Measurements from ENCODE around the gene ZC3H8. TPM values are rescaled to one million over a fixed set of nuclear protein-coding genes. Genes with fewer than 3 reads are reported as not detected.
A peak's percentile ranks its signal among the peaks of the same experiment; 100 is the strongest.

Gene ZC3H8
- 10 to 100 TPM in 1 of 4 donors, 1 to 10 TPM in 3; 5.7 to 13.6 (median 8.0) TPM for total RNA-seq

- TF ChIP-seq POLR2A (IDR thresholded peaks at IDR 0.05): peak; percentile 91 to 92
- no peak for TF ChIP-seq CTCF (IDR thresholded peaks at IDR 0.05 in 4 of 5, conservative IDR thresholded peaks at IDR 0.05 in 1 of 5)
- intact Hi-C loops (cut with DNase I; ENCODE audit: low total_unique reads): loop anchor here (1.0 to 5.0 kb wide), 5 partner anchors 21 to 334 kb away; partner anchors contain the start of genes RGPD8, TMEM87B and ZC3H6
- Histone ChIP-seq H3K27ac (peak within 1 kb of the TSS; percentile 92 to 96 (median 92)), H3K9me3 (no peaks in the 10 kb centered on the region), H3K27me3 (no peaks in the 10 kb centered on the region), H3K4me1 (peaks cover 12 to 15% of the 10 kb centered on the region in 2 donors), H3K4me3 (peak within 1 kb of the TSS; percentile 84 to 92 (median 88)), H3K36me3 (no peaks in the 10 kb centered on the region)
- DNase-seq (peak; percentile 90 to 93), ATAC-seq (peak; percentile 94 to 96)
- in situ Hi-C loops (cut with MboI; ENCODE audit: low sequenced_read_pairs in 4 of 4): loop anchor here (10.0 to 25.0 kb wide), 6 partner anchors 183 to 1117 kb away; partner anchors contain the start of genes RGPD8 (in 2 of the 4), ANAPC1 (in 1 of the 4), CHCHD5 (in 1 of the 4) and MERTK (in 1 of the 4)
Observed at GRCh38 chr2:112254466-112255240, at the start of gene ZC3H8. Gene ZC3H8 (minus strand): TSS chr2:112255042. CDS start chr2:112254981, 61 bp downstream.

- DNase-seq (no peak), ATAC-seq (no peak)
- Histone ChIP-seq H3K4me1 (no peaks in the 10 kb centered on the region), H3K4me3 (no peak overlapping the region), H3K36me3 (peaks cover 0 to 25% of the 10 kb centered on the region in 2 donors), H3K9me3 (no peaks in the 10 kb centered on the region), H3K27ac (peak overlapping the region in 1 of 4 donors; percentile 14), H3K27me3 (no peaks in the 10 kb centered on the region)
- intact Hi-C loops (cut with DNase I; ENCODE audit: low total_unique reads): no loop called here
- in situ Hi-C loops (cut with MboI; ENCODE audit: low sequenced_read_pairs in 4 of 4): no loop called here
- TF ChIP-seq CTCF (IDR thresholded peaks at IDR 0.05 in 4 of 5, conservative IDR thresholded peaks at IDR 0.05 in 1 of 5) (no peak), POLR2A (IDR thresholded peaks at IDR 0.05) (no peak)
Observed at GRCh38 chr2:112304298-112304941, 49.6 kb upstream of the ZC3H8 start.

GRCh38 chr2:112301973-112302372, 47.1 kb upstream of the ZC3H8 start:
- Histone ChIP-seq H3K36me3 (peaks cover 0 to 22% of the 10 kb centered on the region in 2 donors), H3K4me1 (no peaks in the 10 kb centered on the region), H3K27ac (no peak overlapping the region), H3K4me3 (no peak overlapping the region), H3K9me3 (no peaks in the 10 kb centered on the region), H3K27me3 (no peaks in the 10 kb centered on the region)
- ATAC-seq (no peak), DNase-seq (no peak)
- intact Hi-C loops (cut with DNase I; ENCODE audit: low total_unique reads) (no loop called here), in situ Hi-C loops (cut with MboI; ENCODE audit: low sequenced_read_pairs in 4 of 4) (no loop called here)
- TF ChIP-seq POLR2A (IDR thresholded peaks at IDR 0.05) (no peak), CTCF (IDR thresholded peaks at IDR 0.05 in 4 of 5, conservative IDR thresholded peaks at IDR 0.05 in 1 of 5) (no peak)

- no peak for DNase-seq
- in situ Hi-C loops (cut with MboI; ENCODE audit: low sequenced_read_pairs in 4 of 4) (no loop called here), intact Hi-C loops (cut with DNase I; ENCODE audit: low total_unique reads) (no loop called here)
- H3K36me3 ChIP-seq: peaks cover 0 to 17% of the 10 kb centered on the region in 2 donors
- TF ChIP-seq POLR2A (IDR thresholded peaks at IDR 0.05): no peak
- TF ChIP-seq CTCF (IDR thresholded peaks at IDR 0.05 in 4 of 5, conservative IDR thresholded peaks at IDR 0.05 in 1 of 5): no peak
- no peak for ATAC-seq
- H3K9me3 ChIP-seq: no peaks in the 10 kb centered on the region
- peaks cover 0 to 3% of the 10 kb centered on the region in 2 donors for H3K4me1 ChIP-seq
- H3K4me3 ChIP-seq: no peak overlapping the region
- no peaks in the 10 kb centered on the region for H3K27me3 ChIP-seq
- H3K27ac ChIP-seq: no peak overlapping the region
Observed at GRCh38 chr2:112301171-112301584, 46.3 kb upstream of the ZC3H8 start.

All from gastrocnemius medialis (tissue), 4 donors.